HG03045 (cell line): ENCODE measurements around the gene FFAR4.

Experiments
- ATAC-seq: cut with Tn5 transposase; IDR thresholded peaks from one replicate; pipeline ENCODE4 v1.9.1; 2021; ENCODE audit warnings: mild to moderate bottlenecking, moderate library complexity; ENCODE audit not compliant: unreplicated experiment

Gene FFAR4

DNA sequence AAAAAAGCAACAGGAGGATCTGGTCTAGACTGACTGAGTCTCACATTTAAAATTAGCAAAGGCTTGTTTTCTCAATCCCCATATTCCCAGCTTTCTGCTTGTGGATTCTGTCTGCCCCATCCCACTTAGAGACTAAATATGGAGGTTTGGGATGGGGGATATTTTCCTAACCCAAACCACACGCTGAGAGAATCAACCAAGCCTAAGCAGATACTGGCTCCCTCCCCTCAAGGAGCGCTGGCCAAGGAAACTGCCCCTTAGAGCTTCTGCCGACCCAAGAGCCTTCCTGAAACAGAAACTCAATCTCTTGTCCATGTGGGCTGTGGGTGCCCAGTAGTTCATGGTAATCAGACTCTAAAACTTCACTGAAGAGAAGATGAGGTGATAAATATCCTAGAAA, 3.9 kb downstream of the FFAR4 start:
- no peak for ATAC-seq

DNA sequence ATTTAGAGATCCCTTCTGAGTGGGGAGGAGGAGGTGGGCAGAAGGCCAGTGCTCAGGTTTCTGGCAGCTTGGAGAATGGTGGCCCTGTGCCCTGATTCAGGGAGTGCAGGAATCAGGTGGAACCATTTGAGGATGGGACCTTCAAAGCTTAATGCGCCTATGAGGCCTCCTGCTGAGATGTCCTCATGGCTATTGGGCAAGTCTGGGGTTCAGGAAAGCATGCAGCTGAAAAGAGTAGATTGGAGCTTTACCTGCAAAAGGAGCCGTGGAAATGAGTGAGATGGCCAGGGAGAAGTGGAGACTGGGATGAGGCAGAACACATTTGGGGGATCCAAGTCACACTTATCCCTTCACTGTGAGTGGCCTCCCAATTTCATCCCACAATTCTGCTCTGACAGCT, 6.1 kb downstream of the FFAR4 start:
- no peak for ATAC-seq

DNA sequence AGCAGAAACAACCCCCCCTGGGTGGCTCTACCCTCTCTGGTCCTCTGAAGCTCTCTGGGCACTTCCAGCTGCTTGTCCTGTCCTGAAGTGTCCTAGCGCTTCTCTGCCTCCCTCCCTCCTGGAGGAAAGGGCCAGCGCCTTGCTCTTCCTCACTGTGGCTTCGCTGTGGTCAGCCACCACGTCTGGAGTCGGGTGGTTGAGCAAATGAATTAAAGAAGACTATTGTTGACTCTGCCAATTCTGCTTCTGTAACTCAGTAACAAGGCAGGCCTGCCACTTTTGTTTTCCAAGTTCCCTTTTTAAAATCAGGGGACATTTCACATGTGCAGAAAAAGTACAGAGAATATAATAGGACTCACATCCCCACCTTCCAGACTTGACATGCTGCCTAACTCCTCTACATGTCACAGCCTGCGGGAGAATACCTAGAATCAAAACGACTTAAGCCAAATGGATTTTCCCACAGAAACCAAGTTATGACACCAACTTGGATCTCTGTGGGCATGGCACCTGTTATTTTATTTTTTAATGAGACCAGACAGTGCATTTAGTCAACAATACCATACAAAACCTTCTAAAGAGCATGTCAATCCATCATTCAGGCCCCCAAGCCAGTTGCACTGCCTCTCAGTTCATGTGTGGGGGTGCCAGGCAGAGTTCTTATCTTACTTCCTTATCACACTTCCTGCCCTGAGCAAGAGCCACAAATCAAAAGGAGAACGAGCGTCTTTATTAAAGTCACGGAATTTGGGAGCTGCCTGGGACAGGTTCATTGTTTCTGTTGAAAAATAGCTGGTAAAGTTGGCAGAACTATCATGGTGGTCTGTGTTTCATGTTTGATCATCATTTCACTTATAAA, 6.8 kb downstream of the FFAR4 start:
- ATAC-seq, result no peak

DNA sequence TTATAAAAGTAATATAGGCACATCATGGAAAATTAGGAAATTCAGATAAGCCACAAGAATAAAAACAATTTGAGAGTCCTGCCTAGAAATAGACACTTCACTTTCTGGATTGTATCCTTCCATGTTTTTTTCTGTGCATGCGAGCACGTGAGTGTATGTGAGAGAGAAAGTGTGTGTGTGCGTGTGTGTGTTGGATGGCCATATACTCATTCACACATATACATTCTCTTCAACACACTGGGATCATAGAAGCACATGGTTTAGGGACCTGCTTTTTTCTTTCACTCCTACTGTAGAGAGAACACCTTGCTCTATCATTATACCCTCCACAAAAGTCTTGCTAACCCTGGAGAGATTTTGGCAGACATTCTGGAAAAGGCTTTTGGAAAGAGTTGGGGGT, 7.5 kb downstream of the FFAR4 start:
- no peak for ATAC-seq

DNA sequence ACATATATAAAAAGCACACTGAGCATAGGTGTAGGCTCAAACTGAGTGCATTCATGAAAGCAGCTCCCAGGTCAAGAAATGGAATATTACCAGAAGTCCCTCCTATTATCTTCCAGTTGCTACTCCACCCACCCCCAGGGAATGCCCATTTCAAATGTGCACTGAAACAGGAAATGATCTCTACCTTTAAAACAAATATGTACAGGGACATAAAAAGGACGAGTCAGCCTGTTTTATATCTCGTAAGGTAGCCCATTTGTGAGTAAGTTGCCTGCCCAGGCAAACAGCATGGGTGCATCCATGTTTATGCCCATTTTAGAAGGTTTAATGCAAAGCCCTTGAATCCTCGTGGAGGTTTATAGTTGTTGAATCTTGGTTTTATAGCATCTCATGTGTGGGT, 10.4 kb downstream of the FFAR4 start:
- no peak for ATAC-seq

DNA sequence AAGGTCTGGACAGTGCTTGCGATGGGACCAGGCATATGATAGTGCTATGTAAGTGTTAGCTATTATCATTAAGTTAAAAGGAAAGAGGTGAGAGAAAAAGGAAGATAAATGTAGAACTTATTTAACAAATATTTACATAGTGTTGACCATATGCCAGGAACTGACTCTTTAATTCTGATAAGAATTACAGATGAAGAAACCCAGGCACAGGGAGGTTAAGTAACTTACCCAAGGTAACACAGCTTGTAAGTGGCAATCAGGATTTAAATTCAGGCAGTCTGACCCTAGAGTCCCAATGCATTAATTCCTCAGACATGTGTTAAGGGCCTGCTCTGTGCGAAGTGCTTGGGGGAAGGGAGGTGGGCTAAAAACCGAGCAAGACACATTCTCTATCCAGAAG, 11.1 kb downstream of the FFAR4 start:
- ATAC-seq, result no peak

DNA sequence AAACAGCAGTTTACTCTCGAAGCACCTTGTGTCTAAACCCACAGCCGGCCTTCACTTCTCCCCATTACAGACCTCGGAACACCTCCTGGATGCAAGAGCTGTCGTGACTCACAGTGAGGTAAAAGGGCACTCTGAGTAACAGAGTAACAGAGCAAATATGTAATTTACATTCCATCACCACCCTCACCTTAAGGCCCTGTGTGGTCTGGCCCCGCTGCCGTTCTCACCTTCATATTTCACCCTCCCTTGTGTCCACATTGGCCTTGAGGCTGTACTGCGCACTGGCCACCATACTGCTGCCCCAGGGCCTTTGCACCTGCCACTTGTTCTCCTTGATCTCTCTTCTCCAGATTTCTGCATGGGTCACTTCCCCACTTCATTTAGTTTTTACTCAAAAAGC, 12.6 kb downstream of the FFAR4 start:
- ATAC-seq, result no peak

DNA sequence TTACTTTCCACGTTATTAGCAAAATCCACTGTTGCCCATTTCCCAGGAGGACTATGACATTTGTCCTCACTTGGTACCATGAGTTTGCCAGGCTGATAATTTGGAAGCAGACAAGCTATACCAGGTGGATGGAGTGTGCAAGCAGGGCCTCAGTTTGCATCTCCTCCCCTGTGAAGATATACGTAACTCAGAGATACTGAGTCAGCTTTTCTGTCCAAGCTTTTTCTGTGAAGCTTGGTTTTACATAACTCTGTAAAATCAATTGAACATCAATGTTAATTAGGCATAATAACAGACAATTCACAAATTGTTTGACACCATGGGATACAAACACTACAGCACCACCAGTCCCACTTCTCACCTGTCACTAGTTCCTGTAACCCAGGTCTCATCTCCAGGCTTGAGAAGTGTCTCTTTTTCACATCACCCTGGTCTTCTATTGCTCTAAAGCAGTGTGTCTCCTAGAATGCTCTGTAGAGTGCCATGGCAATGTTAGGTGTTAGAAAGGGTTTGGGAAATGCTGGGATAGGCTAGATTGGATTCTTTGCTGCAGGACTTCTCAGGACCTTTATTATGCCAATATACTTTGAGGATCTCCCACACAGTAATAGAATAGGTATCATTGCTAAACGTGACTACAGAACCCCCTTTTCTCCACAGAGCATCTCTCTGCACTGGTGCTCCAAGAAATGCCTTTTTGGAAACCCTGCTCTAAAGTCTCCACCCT, 13.7 kb downstream of the FFAR4 start:
- ATAC-seq, result no peak

DNA sequence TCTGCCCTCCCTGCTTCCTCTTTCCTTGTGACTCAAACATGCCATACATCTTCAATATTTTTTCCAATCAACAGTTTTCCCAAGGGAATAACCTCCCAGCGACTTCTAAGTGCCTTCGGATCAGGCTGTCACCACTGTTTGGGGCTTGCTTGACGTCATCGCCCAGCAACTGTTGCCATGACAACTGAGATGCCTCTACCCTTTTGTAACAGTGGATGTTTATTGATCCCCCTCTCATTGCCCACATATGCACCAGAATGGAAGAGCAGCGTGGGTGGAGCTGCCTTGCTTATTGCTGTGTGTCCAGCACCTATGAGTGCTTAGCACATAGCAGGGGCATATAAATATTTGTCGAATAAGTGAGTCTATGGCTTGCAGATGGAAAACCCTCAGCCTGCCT, 14.4 kb downstream of the FFAR4 start:
- ATAC-seq, result no peak

DNA sequence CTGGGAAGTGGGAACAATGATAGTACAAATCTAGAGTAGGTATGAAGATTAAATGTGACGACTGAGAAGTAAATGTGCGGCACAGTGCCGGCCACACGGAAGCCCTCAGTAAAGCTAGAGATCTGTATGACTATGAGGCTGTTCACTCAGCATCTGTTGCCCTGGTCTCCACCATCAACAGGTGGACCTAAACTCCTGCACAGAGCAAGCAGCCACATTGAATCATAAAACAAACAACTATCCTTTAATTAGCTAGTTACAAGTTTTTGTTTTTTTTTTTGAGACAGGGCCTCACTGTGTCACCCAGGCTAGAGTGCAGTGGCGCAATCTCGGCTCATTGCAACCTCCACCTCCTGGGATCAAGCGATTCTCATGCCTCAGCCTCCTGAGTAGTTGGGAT, 18.0 kb downstream of the FFAR4 start:
- ATAC-seq, result no peak

DNA sequence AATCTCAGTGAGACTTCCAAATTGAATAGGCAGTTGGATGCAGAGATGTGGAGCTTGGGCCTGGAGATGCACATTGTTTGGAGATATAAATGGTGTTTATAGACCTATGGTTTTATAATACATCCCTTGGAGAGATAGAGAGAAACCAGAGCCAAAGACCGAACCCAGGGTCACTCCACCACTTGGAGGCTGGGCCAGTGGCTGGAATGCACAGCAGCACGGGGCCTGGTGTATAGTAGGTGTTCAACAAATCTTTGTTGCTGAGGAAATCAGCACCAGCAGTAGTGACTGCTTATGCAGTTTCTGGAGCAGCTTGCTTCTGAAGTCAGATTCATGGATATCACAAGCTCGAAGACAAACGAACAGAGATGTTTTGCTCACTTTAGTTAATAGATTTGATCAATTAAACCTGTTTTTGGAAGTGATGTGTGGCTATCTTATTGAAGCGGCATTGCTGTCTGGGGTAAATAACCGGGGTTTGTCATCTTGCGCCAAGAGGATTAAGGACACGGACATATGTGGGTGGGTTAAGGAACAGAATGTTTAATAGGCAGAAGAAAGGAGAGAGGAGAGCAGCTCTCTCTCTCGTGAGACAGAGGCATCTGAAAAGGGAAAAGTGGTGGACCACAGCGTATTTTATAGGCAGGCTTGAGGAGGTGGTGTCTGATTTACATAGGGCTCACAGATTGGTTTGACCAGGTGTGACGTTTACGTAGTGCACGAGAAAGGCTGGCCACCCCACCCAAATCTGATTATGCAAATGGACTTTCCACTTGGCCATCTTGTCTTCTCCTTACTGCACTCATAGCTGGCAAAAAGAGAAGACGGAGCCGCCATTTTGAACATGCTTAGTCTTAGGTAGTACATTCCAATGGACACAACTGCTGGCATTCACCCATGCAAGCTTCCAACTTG, 23.4 kb downstream of the FFAR4 start:
- ATAC-seq, result no peak

DNA sequence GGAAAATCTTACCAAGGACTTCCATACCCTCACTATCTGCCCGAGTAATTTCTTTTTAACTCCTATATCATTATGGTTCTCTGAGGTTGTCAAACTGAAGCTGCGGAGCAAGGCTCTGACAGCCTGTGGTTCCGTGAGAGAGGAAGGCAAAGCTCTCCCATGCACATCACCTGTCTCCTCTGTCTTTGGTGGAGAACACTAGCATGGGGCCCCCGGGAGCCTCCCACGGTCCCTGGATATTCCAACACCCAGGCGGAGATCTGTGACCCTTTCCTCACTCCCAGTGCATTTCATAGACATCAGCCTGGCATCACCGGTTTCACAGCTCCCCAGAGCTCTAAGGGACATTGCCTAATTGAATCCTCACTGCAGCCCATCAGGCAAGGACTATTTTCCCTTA, 24.2 kb downstream of the FFAR4 start:
- no peak for ATAC-seq

DNA sequence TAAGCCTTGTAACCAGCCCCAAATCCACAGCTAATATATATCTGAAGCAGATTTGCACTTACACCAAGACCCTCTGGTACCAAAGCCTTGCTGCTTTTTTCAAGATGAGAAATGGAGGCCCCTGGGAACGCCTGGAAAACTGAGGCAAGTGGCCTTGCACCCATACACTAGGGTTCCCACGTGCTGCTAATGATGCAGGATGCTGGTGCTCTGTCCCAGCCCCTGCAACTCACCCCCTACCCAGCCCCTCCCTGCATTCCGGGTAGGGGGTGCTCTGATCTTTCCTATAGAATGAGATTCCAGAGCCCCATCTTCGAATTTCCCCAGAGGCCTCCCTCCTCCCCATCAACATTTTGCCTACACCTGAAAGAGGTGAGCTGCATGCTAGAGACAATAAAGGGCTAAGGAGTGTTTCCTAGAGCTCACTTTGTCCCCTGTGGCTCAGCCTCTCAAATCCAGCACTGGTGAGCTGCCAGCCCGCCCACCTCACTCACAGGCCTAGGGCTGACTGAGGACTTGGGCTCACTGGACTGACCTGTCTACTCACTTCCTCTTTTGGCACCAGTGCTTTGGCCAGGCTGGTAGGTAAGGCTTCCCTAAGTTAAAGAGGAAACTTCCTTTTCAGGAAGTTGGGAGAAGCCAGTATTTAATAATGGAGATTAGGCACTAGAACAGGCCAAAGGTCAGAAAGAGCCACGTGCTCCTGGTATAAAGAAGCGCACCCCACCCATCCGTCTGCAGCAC, 24.8 kb downstream of the FFAR4 start:
- no peak for ATAC-seq

DNA sequence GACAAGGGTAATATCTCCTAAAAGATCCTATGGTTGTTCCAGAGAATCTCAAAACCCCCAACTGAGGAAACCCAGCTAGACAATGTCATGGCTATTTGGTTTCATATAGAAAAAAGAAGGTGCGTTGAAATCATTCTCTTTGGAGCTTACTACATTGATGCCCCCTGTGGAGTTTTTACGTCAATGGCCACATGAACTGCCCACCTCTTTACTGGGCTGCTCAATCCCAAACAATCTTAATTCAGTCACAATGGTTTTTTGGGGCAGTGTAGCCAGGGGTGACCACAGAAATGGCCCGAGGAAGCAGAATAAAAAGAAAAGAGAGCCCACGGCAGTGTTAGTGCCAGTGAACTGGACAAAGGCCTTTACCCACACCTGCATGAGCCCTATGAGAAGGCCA, 26.8 kb downstream of the FFAR4 start:
- no peak for ATAC-seq

DNA sequence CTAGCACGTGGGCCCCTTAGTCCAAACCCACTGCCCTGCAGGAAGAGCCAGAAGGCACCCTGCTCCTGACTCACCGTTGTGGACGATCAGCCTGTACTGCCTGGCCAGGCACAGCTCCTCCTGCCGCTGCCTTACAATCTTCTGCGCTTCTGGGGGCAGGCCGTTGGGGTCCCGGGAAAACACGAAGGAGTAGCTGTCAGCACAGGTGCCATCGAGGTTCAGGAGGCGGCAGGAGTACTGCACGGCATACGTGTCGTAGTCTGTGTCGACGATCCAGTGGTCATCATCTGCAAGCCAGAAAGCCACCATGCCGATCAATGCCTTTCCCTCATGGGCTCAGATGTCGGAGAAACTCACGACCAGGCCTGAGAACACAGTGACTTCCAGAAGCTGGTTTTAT, 27.3 kb downstream of the FFAR4 start:
- ATAC-seq, result no peak

DNA sequence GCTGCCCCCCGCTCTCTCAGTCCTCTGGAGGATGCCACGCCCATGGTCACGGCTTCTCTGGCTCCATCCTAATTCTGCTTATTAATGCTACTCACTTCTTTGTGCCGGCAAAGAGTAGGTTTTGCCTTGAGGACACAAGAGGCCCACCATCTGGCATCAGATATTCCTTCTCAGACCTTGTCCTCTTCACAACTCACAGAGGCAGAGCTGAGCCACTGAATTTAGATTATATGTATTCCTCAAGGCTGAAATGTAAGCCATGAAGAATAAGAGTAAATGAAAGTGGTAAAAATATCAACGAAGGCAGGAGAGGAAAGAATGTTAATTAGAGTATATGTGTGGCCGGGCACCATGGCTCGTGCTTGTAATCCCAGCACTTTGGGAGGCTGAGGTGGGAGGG, 28.1 kb downstream of the FFAR4 start:
- ATAC-seq, result no peak

DNA sequence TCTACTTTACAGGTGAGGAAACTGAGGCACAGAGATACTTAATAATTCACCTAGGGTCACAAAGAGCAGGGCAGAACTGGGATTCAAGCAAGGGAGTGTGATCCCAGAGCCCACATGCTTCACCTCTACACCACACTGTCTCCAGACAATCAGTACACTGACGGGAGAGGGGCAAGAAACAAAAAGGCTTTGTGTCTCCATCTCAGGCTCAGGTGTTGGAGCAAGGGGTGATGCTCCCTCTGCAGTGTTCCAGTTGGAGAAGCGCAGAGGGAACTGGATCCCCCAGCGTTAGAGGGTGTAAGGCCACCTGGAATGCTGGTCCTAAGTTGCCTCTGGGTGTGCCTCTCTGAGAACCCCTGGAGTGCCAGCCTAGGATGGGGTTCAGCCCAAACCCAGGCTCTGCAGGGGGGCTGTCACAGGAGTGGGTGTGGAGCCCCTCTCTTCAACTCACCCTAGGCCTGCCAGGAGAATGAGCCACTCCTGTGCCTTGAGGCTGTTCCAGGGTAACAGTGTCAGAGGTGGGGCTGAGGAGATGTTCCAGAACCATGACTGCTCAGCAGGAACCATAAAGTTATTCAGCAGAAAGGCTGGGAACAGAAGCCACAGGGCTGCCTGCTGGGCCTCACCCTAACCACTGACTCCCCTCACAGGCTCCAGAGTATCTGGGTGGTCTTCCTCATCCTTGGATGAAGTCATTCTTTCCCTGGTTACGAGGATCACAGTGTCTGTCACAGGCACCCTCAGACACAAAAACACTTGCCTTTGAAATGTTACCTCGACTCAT, 29.1 kb downstream of the FFAR4 start:
- no peak for ATAC-seq

DNA sequence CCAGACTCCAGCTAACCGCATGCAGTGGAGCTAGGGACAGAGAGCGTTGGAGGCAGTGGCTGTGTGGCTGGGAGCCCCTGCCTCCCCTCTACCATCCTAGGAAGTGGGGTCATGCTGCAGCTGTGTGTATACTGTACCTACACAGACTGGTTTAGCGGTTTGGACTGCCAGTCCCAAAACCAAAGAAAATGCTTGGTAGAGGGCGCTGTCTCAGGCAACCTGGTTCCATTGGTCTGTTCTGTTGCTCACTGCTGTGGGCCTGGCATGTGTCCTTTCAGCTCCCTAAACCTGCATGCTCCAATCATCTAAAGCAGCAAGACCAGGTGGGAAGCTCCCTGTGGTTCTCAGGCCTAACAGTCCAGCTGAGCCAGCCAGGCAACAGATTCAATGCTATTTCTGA, 30.1 kb downstream of the FFAR4 start:
- ATAC-seq, result no peak

DNA sequence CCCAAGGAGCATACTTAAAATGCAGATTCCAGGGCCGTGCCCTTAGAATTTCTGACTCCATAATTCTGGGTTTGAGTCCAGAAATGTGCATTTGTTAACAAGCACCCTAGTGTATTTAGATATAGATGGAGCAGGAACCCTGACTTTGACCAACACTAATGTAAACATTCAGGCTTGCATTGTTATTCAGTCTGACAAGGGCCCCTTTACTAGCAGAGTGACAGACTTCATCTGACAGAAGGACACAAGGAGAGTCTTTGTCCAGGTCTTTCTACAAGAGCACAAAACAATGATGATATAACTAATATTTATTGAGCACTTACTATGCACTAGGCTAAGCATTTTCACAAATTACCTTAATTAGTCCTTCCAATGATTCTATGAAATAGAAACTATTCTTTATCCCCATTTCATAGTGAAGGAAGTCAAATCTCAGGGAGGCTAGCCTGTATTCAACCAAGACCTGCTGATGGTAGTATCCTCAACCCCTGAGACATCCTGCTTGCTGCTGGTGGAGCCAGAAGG, 30.7 kb downstream of the FFAR4 start:
- ATAC-seq, result no peak

DNA sequence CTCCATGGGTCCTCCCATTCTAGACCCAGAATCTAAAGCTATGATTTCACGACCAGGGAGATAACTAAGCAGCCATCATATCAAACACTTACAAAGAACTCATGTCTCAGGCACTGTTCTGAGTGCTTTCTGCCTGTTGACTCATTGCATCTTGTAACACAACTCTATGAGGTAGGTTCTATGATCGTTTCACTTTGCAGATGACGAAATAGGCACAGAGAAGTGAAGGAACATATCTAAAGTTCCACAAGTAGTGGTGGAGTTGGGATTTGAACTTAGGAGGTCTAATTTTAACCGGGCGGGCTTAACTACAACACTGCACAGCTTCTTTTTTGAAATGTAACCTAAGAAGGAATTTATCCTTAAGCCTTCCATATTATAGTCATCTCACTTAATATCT, 31.7 kb downstream of the FFAR4 start:
- ATAC-seq, result no peak
